Right lobe of liver (tissue), 6 donors: Measurements from ENCODE around the gene DENND4C. TPM values are rescaled to one million over a fixed set of nuclear protein-coding genes. Genes with fewer than 3 reads are reported as not detected.
"Not testable (repeated sequence)": the region's sequence is repeated elsewhere in the genome, so short reads cannot be mapped to it uniquely, and the experiment has no call there.

Source experiments
- ATAC-seq, 4 donors: fragments of 200-7000 bp; cut with Tn5 transposase; one replicate each; pipeline ENCODE4 v1.9.1; 2020; ENCODE audit warnings: mild to moderate bottlenecking in 4 of 4, moderate library complexity in 4 of 4
- DNase-seq, 3 donors: peaks; one replicate each; pipeline ENCODE4 v3.0.0-alpha.2; 2020
- H3K27ac ChIP-seq, 3 donors: fragments of 200-600 bp; one replicate each; pipeline ENCODE4 v1.8.0; 2022
- H3K27me3 ChIP-seq, 2 donors: fragments of 200-600 bp; one replicate each; pipeline ENCODE4 v1.8.0; 2022
- H3K36me3 ChIP-seq, 4 donors: fragments of 200-600 bp; sonication (generic) in 1 of 4; one replicate each; pipeline versions ENCODE4 v1.5.1 to v1.8.0; 2017 to 2022; ENCODE audit warnings: control low read depth in 1 of 4
- H3K4me1 ChIP-seq, 4 donors: fragments of 200-600 bp; sonication (generic) in 1 of 4; one replicate each; pipeline versions ENCODE4 v1.5.1 to v1.8.0; 2017 to 2022; ENCODE audit warnings: control low read depth in 1 of 4
- H3K4me3 ChIP-seq, 3 donors: fragments of 200-600 bp; one replicate each; pipeline ENCODE4 v1.8.0; 2022
- H3K9me3 ChIP-seq, 4 donors: fragments of 200-600 bp; sonication (generic) in 1 of 4; one replicate each; pipeline versions ENCODE4 v1.5.1 to v1.8.0; 2017 to 2022; ENCODE audit warnings: control low read depth in 1 of 4
- CTCF ChIP-seq, 4 donors: fragments of 200-600 bp in 3 of 4; fragments of 450-650 bp in 1 of 4; IDR thresholded peaks; one replicate each; pipeline versions ENCODE4 v1.5.1 to v1.8.0; 2016 to 2022; ENCODE audit warnings: antibody characterized with exemption in 4 of 4, mild to moderate bottlenecking in 2 of 4
- POLR2A ChIP-seq: fragments of 450-650 bp; IDR thresholded peaks from one replicate; pipeline ENCODE4 v1.6.1; 2017; ENCODE audit warnings: antibody characterized with exemption, mild to moderate bottlenecking
- WGBS: methylation state at CpG from one replicate; pipeline ENCODE4 v1.1.6; 2018; ENCODE audit warnings: low coverage, low lambda C conversion rate; ENCODE audit not compliant: insufficient coverage; ENCODE audit errors: missing lambda C conversion rate; 5-methylcytosine and 5-hydroxymethylcytosine counted together
- intact Hi-C, 2 donors: fragments of 100-400 bp; cut with DNase I; formaldehyde crosslinking; loops; one replicate each; pipeline versions ENCODE4 v1.11.2 to v1.14.1; 2022
- total RNA-seq, 6 experiments: library from RNA; depleted of rRNA in 2 of 6; stranded (reverse); fragments of >200 nt in 2 of 6; fragmentation: NEBNext Ultra II Directional in 3 of 6; extraction: Animal tissue kit (Norgen Biotek cat#: 25700) in 3 of 6; gene quantifications; one replicate each; pipeline versions ENCODE4 v1.1.0 to v1.2.4, GENCODE V29; 2016 to 2023
- donor health status: DM: no; HTN: yes; CAD: no.
- donor health status: DM: no; HTN: no; CAD: no.
- donor health status: DM: no; HTN: no; CAD: no.
- donor health status: DM: no; HTN: yes; CAD: no.
- donor health status: DM: no; HTN: yes; CAD: no.

DENND4C gene
- total RNA-seq, 6 experiments from 2014 or later: 18.3 to 35.1 (median 21.9) TPM

- no peak overlapping the region for H3K4me3 ChIP-seq
- no peak for TF ChIP-seq CTCF (IDR thresholded peaks at IDR 0.05)
- TF ChIP-seq POLR2A: no peak
- no peak for DNase-seq
- intact Hi-C loops: no loop called here
- H3K4me1 ChIP-seq: peaks cover 0 to 17% (median 3%) of the 10 kb centered on the region in 4 donors
- WGBS: 73% methylated on average over 3 of the region's 3 CpGs
- H3K36me3 ChIP-seq: no peaks in the 10 kb centered on the region
- H3K27ac ChIP-seq: no peak overlapping the region
- H3K27me3 ChIP-seq: no peaks in the 10 kb centered on the region
- no peaks in the 10 kb centered on the region for H3K9me3 ChIP-seq
- ATAC-seq: no peak
Measured at GRCh38 chr9:19246891-19247290, 16.4 kb downstream of the DENND4C start.

- no peak overlapping the region for H3K4me3 ChIP-seq
- H3K4me1 ChIP-seq: peaks cover 0 to 20% (median 3%) of the 10 kb centered on the region in 4 donors
- no peak for DNase-seq
- no peaks in the 10 kb centered on the region for H3K9me3 ChIP-seq
- ATAC-seq: no peak
- no peaks in the 10 kb centered on the region for H3K36me3 ChIP-seq
- H3K27ac ChIP-seq: no peak overlapping the region
- 92% methylated on average over 2 of the region's 2 CpGs for WGBS
- intact Hi-C loops: no loop called here
- TF ChIP-seq POLR2A (no peak), CTCF (IDR thresholded peaks at IDR 0.05) (no peak)
- H3K27me3 ChIP-seq: no peaks in the 10 kb centered on the region
Measured at GRCh38 chr9:19247420-19247819, 16.9 kb downstream of the DENND4C start.

GRCh38 chr9:19250346-19250745, 19.9 kb downstream of the DENND4C start:
- DNase-seq, H3K9me3 ChIP-seq, H3K36me3 ChIP-seq, ATAC-seq, H3K27me3 ChIP-seq, H3K4me3 ChIP-seq, intact Hi-C loops, H3K27ac ChIP-seq: not testable (repeated sequence)
- 69% methylated on average over 4 of the region's 8 CpGs for WGBS
- H3K4me1 ChIP-seq: peaks cover 0 to 34% (median 5%) of the 10 kb centered on the region in 4 donors

GRCh38 chr9:19251203-19251602, 20.7 kb downstream of the DENND4C start:
- WGBS: 100% methylated on average over 1 of the region's 1 CpG
- H3K4me1 ChIP-seq: peaks cover 0 to 30% (median 5%) of the 10 kb centered on the region in 4 donors
- DNase-seq, H3K9me3 ChIP-seq, intact Hi-C loops, ATAC-seq, H3K27me3 ChIP-seq, H3K27ac ChIP-seq, H3K4me3 ChIP-seq, H3K36me3 ChIP-seq: not testable (repeated sequence)

- H3K4me3 ChIP-seq, DNase-seq, H3K36me3 ChIP-seq, intact Hi-C loops, ATAC-seq, H3K27ac ChIP-seq, H3K9me3 ChIP-seq, H3K27me3 ChIP-seq: not testable (repeated sequence)
- H3K4me1 ChIP-seq: peaks cover 0 to 30% (median 5%) of the 10 kb centered on the region in 4 donors
- 76% methylated on average over 5 of the region's 5 CpGs for WGBS
Measured at GRCh38 chr9:19251622-19252021, 21.1 kb downstream of the DENND4C start.

GRCh38 chr9:19252174-19252884, 21.8 kb downstream of the DENND4C start:
- no peak for TF ChIP-seq CTCF (IDR thresholded peaks at IDR 0.05)
- TF ChIP-seq POLR2A: no peak
- H3K4me1 ChIP-seq: peaks cover 0 to 30% (median 5%) of the 10 kb centered on the region in 4 donors
- WGBS: 41% methylated on average over 7 of the region's 7 CpGs
- intact Hi-C loops: no loop called here
- ATAC-seq (peak; percentile 58 to 77 (median 68)), DNase-seq (no peak)
- H3K4me3 ChIP-seq: no peak overlapping the region
- H3K36me3 ChIP-seq: no peaks in the 10 kb centered on the region
- peak overlapping the region in 1 of 3 donors; percentile 12 for H3K27ac ChIP-seq
- no peaks in the 10 kb centered on the region for H3K27me3 ChIP-seq
- no peaks in the 10 kb centered on the region for H3K9me3 ChIP-seq
